ENCODE data around the gene ARHGEF6.

DNA sequence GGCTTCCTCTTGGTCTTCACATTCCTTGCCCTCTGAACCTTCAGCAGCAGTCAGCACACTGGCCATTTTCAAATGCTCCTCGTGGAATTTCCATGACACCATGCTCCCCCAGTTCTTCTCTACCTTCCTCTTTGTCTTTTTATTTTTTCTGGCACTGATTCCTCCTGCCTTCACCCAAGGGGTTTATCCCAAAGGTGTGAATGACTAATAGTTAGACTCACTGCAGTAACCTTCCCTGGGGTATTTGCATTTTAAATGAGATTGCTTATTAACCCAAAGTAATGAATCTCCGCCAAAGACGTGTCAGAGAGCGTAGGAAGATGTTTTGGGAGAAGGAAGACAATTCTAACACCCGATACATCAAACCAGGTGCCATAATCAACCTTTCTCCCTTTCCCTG, 96.6 kb downstream of the ARHGEF6 start:
- TF ChIP-seq, protein P1, sequence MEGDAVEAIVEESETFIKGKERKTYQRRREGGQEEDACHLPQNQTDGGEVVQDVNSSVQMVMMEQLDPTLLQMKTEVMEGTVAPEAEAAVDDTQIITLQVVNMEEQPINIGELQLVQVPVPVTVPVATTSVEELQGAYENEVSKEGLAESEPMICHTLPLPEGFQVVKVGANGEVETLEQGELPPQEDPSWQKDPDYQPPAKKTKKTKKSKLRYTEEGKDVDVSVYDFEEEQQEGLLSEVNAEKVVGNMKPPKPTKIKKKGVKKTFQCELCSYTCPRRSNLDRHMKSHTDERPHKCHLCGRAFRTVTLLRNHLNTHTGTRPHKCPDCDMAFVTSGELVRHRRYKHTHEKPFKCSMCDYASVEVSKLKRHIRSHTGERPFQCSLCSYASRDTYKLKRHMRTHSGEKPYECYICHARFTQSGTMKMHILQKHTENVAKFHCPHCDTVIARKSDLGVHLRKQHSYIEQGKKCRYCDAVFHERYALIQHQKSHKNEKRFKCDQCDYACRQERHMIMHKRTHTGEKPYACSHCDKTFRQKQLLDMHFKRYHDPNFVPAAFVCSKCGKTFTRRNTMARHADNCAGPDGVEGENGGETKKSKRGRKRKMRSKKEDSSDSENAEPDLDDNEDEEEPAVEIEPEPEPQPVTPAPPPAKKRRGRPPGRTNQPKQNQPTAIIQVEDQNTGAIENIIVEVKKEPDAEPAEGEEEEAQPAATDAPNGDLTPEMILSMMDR (IDR thresholded peaks at IDR 0.05): no peak
- TF ChIP-seq EP300 (IDR thresholded peaks at IDR 0.05; ENCODE audit: low read depth) (no peak), POLR2A (IDR thresholded peaks at IDR 0.05) (no peak)
